Panc1 (cell line): ENCODE results near the gene TMC4.

Experiments used
- CTCF ChIP-seq: fragments of 450-650 bp; IDR thresholded peaks from 2 replicates; pipeline ENCODE4 v1.5.1; 2017; ENCODE audit warnings: mild to moderate bottlenecking
- POLR2AphosphoS5 ChIP-seq: IDR thresholded peaks from 2 replicates; pipeline ENCODE4 v1.6.1; 2012; ENCODE audit warnings: mild to moderate bottlenecking, low read depth, low read length, moderate library complexity
- TCF7L2 ChIP-seq: IDR thresholded peaks from 2 replicates; pipeline ENCODE4 v1.6.1; 2011; ENCODE audit warnings: mild to moderate bottlenecking, low read depth, low read length, inconsistent platforms
- TF ChIP-seq, protein P1 (sequence below), 2 experiments: IDR thresholded peaks; 2 replicates each; pipeline ENCODE4 v1.6.1; 2011 to 2012; ENCODE audit warnings: low read depth in 2 of 2, control low read depth in 1 of 2, low read length in 1 of 2, mild to moderate bottlenecking in 1 of 2, moderate library complexity in 1 of 2; ENCODE audit not compliant: insufficient read depth in 1 of 2

DNA sequence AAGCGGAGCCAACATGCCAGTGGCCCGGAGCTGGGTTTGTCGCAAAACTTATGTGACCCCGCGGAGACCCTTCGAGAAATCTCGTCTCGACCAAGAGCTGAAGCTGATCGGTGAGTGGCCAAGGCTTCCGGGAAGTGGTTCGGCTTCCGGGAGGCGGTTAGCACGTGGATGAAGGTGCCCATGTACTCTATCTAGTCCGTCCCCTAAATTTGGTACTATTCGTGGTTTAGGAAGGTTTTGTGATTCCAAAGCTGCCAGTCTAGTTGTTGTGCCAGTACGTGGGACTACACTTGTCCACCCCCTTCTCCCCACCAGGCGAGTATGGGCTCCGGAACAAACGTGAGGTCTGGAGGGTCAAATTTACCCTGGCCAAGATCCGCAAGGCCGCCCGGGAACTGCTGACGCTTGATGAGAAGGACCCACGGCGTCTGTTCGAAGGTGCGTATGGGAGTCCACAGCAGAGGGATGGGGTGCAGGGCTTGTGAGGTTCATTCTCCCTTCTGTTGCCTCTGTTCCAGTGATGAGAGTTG lies 28.3 kb upstream of the TMC4 start:
- TF ChIP-seq CTCF (no peak), POLR2AphosphoS5 (no peak), TCF7L2 (no peak)
- TF ChIP-seq, protein P1, sequence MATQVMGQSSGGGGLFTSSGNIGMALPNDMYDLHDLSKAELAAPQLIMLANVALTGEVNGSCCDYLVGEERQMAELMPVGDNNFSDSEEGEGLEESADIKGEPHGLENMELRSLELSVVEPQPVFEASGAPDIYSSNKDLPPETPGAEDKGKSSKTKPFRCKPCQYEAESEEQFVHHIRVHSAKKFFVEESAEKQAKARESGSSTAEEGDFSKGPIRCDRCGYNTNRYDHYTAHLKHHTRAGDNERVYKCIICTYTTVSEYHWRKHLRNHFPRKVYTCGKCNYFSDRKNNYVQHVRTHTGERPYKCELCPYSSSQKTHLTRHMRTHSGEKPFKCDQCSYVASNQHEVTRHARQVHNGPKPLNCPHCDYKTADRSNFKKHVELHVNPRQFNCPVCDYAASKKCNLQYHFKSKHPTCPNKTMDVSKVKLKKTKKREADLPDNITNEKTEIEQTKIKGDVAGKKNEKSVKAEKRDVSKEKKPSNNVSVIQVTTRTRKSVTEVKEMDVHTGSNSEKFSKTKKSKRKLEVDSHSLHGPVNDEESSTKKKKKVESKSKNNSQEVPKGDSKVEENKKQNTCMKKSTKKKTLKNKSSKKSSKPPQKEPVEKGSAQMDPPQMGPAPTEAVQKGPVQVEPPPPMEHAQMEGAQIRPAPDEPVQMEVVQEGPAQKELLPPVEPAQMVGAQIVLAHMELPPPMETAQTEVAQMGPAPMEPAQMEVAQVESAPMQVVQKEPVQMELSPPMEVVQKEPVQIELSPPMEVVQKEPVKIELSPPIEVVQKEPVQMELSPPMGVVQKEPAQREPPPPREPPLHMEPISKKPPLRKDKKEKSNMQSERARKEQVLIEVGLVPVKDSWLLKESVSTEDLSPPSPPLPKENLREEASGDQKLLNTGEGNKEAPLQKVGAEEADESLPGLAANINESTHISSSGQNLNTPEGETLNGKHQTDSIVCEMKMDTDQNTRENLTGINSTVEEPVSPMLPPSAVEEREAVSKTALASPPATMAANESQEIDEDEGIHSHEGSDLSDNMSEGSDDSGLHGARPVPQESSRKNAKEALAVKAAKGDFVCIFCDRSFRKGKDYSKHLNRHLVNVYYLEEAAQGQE (IDR thresholded peaks at IDR 0.05; ENCODE audit: insufficient read depth in 1 of 2, low read depth in 2 of 2, low read length in 1 of 2) = no peak; a peak in 1 of 4 replicates
